ENCODE results near the gene ARHGEF19. TPM values are rescaled to one million over a fixed set of nuclear protein-coding genes. Genes with fewer than 3 reads are reported as not detected.

Gene ARHGEF19
- total RNA-seq, 3 donors from 2014 or later = 5.3 to 13.3 (median 9.0) TPM

DNA sequence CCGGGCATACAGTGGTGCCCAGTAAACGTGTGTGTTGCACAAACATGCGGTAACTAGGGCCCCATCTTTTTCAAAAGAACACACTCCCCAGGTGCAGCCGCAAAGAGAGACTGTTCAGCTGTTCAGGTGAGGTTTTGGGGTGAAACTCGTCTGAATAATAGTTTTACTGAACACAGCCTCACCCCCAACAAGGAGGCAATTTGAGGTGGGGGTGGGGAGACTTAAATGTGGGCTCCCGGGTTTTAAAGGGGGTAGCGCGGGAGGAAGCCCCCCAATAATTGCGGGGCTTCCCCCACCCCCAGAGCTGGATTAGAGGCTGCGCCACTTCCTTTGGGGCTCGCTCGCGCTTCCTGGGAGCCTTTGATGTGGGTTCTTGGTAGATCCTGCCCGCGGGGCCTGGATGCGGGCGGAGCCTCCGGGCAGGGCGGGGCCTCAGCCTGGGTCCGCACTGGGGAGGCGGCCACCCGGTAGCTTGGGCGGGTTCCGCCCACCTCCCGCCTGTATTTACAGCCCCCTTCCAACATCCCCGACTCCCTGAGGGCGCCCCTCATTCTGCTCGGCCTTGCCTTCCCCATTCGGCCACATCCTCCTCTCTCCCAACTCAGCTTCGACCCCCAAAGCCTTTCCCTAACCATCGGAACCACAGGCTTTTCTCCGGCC lies 50.2 kb downstream of the ARHGEF19 start:
- no peaks in the 10 kb centered on the region for H3K9me3 ChIP-seq
- no peak overlapping the region for H3K4me3 ChIP-seq
- TF ChIP-seq, protein P1, sequence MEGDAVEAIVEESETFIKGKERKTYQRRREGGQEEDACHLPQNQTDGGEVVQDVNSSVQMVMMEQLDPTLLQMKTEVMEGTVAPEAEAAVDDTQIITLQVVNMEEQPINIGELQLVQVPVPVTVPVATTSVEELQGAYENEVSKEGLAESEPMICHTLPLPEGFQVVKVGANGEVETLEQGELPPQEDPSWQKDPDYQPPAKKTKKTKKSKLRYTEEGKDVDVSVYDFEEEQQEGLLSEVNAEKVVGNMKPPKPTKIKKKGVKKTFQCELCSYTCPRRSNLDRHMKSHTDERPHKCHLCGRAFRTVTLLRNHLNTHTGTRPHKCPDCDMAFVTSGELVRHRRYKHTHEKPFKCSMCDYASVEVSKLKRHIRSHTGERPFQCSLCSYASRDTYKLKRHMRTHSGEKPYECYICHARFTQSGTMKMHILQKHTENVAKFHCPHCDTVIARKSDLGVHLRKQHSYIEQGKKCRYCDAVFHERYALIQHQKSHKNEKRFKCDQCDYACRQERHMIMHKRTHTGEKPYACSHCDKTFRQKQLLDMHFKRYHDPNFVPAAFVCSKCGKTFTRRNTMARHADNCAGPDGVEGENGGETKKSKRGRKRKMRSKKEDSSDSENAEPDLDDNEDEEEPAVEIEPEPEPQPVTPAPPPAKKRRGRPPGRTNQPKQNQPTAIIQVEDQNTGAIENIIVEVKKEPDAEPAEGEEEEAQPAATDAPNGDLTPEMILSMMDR (IDR thresholded peaks at IDR 0.05) = no peak
- peaks cover 22% of the 10 kb centered on the region for H3K4me1 ChIP-seq (ENCODE audit: low read depth)
- H3K36me3 ChIP-seq (ENCODE audit: low read depth) = no peaks in the 10 kb centered on the region
- peak; percentile 66 to 84 (median 81) for DNase-seq
- peak; percentile 44 for ATAC-seq
- intact Hi-C loops (cut with DNase I, micrococcal nuclease) = no loop called here

DNA sequence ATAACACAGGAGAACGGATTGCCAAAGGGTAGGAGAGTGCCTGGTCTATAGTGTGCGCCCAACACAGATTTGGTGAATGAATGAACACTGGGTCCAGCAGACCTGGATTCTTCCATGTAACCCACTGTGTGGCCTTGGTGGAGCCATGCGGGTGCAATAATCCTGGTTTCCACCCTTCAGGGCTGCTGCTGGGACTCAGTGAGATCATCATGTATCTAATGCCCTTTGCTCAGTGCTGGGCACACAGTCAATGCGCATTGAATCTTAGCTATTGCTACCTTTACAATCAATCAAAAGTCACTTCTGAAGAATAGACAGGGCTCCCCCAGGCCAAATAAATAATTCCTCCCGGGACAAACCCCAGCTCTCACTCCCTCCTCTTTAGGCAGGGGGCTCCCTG lies 50.7 kb downstream of the ARHGEF19 start:
- ATAC-seq = peak; percentile 9
- H3K9me3 ChIP-seq = no peaks in the 10 kb centered on the region
- H3K4me1 ChIP-seq (ENCODE audit: low read depth) = peaks cover 21% of the 10 kb centered on the region
- intact Hi-C loops (cut with DNase I, micrococcal nuclease) = no loop called here
- DNase-seq = no peak
- TF ChIP-seq, protein P1 (IDR thresholded peaks at IDR 0.05) = no peak
- no peak overlapping the region for H3K4me3 ChIP-seq
- H3K36me3 ChIP-seq (ENCODE audit: low read depth) = no peaks in the 10 kb centered on the region

DNA sequence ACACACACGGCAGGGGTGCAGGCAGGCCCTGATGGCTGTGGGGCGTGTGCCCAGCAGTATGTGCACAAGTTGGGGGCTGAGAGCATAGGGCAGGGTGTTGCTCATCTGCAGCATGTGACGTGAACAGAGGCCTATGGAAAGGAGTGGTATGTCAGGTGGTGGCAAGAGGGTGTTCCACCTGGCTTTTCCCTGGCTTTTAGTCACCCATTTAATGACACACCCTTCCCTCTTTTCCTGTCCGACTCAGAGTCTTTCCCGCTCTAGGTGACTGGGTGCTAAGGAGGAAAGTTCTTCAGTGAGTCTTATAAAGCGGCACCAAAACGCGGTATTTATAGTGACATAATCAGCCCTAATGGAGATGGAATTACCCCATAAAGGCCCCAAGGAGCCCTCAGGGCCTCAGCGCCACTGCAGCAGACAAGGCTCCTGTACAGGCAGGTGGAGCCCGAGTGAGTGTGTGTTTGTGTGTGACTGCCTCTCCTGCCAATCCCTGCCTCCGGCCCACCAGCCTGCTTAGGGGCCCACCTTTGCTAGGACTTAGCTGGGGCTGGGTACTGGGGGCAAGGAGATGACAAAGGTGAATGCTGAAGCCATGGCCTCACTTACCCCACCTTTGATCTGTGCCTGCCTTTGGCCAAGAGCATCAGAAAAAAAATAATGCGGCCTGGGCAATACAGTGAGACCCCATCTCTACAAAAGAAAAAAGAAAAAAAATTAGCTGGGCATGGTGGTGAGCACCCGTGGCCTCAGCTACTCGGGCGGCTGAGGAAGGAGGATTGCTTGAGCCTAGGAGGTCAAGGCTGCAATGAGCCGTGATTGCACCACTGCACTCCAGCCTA lies 53.2 kb downstream of the ARHGEF19 start:
- TF ChIP-seq, protein P1 (IDR thresholded peaks at IDR 0.05) = no peak
- peaks cover 26% of the 10 kb centered on the region for H3K4me1 ChIP-seq (ENCODE audit: low read depth)
- peak; percentile 74 for ATAC-seq
- no peak overlapping the region for H3K4me3 ChIP-seq
- no peaks in the 10 kb centered on the region for H3K36me3 ChIP-seq (ENCODE audit: low read depth)
- intact Hi-C loops (cut with DNase I, micrococcal nuclease) = no loop called here
- peak in 2 of 3 donors; percentile 57 to 65 for DNase-seq
- H3K9me3 ChIP-seq = no peaks in the 10 kb centered on the region

DNA sequence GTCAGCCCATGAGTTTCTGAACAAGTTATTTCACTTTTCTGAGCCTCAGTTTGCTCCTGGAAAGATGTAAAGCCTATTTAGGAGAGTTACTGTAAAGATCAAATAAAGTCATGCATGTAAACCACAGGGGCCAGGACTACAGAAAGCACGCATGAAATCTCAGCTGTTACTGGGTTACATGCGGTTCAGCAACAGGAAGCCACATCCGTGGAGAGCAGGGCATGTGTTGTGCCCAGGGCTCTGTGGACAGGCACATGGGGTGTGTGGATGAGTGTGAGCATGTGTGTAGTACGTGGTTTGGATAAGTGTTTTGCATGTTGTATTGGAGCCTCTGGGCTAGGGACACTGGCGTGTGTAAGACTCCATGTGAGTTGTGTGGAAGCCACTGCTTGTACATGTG lies 54.4 kb downstream of the ARHGEF19 start:
- intact Hi-C loops (cut with DNase I, micrococcal nuclease) = no loop called here
- Histone ChIP-seq H3K4me3 (no peak overlapping the region), H3K9me3 (no peaks in the 10 kb centered on the region), H3K4me1 (ENCODE audit: low read depth) (peaks cover 38% of the 10 kb centered on the region), H3K36me3 (ENCODE audit: low read depth) (no peaks in the 10 kb centered on the region)
- ATAC-seq (no peak), DNase-seq (no peak)
- TF ChIP-seq, protein P1 (IDR thresholded peaks at IDR 0.05) = no peak

DNA sequence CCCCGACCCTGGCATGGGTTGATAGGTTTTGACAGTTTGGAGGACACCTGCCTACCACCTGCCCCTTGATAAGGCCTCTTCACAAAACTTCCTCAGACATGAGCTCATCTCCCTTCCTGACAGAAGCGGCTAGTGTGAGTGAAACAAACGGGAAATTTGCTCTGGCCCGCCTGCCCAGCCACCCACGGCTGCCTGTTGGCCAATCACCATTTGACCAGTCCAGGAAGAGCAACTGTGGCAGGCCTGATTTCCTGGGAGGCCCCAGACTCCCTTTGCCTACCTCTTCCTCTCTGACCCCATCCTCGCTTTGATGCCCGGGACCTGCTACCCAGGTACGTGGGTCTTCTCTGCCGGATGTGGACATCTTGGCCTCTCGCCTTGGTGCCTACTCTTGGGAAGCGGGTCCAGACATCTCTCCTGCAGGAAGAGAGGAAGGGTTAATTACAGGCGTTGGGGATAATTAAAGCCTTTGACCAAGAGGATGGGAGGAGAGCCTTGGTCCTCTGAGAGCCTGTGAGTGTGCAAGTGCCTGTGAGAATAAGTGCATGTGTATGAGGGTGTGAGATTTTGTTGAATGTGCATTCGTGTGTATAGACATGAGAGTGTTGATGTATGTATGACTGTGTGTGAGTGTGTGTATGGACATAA lies 55.5 kb downstream of the ARHGEF19 start:
- no peaks in the 10 kb centered on the region for H3K36me3 ChIP-seq (ENCODE audit: low read depth)
- H3K9me3 ChIP-seq = no peaks in the 10 kb centered on the region
- H3K4me3 ChIP-seq = no peak overlapping the region
- TF ChIP-seq, protein P1 (IDR thresholded peaks at IDR 0.05) = no peak
- intact Hi-C loops (cut with DNase I, micrococcal nuclease) = no loop called here
- peaks cover 37% of the 10 kb centered on the region for H3K4me1 ChIP-seq (ENCODE audit: low read depth)
- DNase-seq = no peak
- no peak for ATAC-seq
